Activated CD4-positive, alpha-beta T cell treated with anti-CD3 and anti-CD28 coated beads for 48 hours (primary cell): ENCODE data around the gene PACSIN2.
"Not testable (repeated sequence)": the region's sequence is repeated elsewhere in the genome, so short reads cannot be mapped to it uniquely, and the experiment has no call there.

Experiments used
- DNase-seq: peaks from one replicate; pipeline ENCODE4 v3.0.0-alpha.2; 2020

Gene PACSIN2

GRCh38 chr22:42942351-42942750 is 72.6 kb downstream of the PACSIN2 start:
- DNase-seq: no peak

GRCh38 chr22:42939941-42940653 is 74.9 kb downstream of the PACSIN2 start:
- DNase-seq: no peak

- no peak for DNase-seq
These were observed 75.5 kb downstream of the PACSIN2 start for GRCh38 chr22:42939451-42939881.

DNA sequence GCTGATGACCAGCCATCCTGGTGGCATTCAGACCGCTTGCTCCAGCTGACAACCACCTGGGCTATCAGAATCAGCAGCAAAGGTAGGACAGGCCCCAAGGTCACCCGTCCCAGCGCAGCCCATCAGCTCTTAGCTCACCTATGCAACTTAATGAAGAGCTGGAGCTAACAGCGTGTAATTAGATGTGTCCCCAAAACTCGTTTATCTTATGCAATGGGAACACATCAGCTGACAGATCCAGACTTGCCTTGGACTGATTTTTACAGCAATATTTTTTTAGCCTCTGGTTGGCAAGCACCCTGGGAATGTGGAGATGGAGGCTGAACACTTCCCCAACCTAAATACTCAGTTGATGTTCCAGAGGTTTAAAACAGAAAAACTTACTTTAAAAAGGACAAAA is 76.0 kb downstream of the PACSIN2 start:
- no peak for DNase-seq

- DNase-seq: no peak
These were observed 76.5 kb downstream of the PACSIN2 start for GRCh38 chr22:42938449-42938848.

- DNase-seq: peak; percentile 56
These were observed 77.6 kb downstream of the PACSIN2 start for GRCh38 chr22:42937164-42937843.

- DNase-seq: not testable (repeated sequence)
These were observed 78.3 kb downstream of the PACSIN2 start for GRCh38 chr22:42936680-42937079.

GRCh38 chr22:42934338-42934737 is 80.6 kb downstream of the PACSIN2 start:
- no peak for DNase-seq

DNA sequence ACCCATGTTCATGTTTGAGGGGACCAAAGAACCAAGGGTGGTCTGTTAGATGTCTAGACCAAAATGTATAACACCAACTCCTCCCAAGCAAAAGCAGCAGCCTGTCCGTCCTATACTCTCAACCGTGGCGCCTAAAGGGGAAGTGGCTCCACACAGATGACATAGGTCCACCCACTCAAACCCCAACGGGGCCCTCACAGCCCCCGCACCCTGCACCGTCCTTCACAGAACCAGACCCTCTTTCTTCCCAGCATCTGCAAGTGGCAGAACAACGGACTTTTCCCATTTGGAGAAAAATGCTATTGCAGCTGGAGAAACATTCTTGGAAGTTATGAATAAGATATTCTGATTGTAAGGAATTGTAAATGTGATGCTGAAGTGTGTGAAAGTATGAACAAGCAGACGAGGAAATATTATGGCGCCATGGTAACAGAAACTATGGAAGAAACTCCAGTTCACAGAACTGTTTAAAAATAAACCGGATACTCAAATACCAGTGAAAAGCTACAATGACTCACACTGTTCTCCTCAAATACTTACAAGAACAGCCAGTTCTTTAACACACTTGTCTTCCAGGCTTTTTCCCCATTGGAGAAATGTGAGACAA is 81.4 kb downstream of the PACSIN2 start:
- DNase-seq: peak; percentile 35

DNA sequence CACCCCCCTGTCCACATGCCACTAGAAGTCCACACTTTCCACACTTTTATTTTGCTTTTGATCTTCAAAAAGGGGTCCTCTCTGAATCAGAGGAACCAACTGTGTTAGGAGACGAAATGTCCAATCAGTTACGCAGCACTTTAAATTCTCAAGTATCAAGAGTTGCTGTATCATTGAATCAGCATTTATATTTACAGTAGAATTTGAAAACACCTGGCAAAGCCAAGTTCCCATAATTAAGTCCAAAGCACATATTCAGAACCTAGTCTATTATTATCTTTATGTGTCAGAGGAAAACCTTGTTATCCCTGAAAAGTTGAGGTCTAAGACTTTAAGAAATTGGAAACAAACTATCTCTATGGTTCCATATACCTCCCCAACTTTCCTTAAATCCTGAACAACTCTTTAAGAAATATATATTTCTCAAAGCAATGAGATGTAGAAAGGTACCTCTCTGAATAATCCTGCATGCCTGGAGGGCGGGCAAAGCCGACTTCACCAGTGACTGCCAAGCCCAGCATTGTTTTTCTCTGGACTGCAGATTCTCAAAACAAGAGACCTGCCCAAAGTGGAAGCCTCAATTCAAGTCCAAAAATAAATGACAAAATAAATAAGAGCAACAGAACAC is 82.0 kb downstream of the PACSIN2 start:
- DNase-seq: no peak

DNA sequence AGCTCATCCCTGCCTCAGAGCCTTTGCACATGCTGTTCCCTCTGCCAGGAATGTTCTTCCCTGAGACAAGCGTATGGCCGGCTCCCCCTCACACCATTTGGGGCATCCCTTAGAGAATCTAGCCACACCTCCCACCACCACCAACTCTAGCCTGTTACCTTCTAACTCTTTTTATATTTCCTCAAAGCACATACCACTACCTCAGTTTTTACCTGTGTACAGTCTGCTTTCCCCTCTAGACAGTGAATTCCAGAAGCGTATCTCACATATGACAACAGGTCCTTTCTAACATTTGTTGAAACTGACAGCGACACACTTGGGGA is 82.8 kb downstream of the PACSIN2 start:
- DNase-seq: no peak

DNA sequence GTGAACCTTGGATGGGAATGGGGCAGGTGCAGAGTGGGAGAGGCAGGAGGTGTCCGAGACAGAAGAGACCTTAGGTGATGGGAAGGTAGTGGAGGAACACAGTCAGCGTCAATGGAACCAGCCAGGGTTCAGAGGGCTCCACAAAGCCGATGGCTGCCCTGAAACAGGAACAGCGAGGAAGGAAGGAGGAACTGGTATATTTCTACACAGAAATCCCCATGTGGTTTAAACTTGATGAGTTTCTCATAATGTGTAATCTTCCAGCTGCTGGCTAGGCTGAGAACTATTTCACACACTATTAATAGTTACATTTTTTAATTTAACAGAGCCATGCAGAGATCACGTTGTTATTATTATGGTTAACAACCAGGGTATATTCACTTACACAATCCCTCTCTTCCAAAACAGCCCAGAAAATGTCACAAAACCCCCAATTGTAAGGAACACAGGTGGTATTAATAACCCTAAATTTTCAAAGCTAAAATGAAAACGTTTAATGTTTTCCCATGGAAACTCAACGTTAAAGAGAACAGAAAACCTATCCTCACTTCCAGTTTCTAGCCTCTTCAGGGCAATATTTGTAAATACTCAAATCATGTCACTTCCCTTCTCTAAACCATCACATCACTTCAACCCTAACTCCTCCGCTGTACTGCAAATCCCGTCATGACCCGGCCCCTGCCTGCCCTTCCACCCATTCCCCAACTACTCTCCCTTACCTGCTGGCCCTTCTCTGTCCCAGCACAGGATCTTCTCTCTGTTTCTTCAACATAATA is 83.3 kb downstream of the PACSIN2 start:
- DNase-seq: no peak

DNA sequence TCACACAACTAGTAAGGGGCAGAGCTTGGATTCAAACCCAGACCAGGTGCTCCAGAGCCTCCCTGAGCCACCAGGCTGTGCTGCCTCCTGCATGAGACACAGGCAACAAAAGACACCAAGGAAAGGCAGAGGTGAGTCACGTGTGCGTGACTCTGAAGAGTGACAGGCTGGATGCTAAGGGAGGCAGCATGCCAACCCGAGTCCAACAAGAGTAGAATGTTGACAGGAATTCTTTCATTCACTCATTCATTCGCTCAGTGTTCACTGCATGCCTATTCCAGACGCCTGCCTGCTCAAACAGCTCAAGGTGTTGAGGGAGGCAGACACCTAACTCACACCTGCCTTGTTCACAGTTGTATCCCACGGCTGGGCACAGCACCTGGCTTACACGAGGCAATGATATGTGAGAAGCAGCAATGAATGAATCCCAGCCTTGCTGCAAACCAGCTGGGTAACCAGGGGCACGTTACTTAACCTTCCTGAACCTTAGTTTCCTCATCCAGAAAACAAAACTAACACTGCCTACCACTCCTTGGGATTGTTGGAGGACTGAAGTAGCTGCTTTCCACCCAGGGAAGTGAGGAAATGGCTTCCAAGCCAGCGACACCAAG is 84.0 kb downstream of the PACSIN2 start:
- peak; percentile 21 for DNase-seq

GRCh38 chr22:42929838-42930155 is 85.2 kb downstream of the PACSIN2 start:
- DNase-seq: no peak

DNA sequence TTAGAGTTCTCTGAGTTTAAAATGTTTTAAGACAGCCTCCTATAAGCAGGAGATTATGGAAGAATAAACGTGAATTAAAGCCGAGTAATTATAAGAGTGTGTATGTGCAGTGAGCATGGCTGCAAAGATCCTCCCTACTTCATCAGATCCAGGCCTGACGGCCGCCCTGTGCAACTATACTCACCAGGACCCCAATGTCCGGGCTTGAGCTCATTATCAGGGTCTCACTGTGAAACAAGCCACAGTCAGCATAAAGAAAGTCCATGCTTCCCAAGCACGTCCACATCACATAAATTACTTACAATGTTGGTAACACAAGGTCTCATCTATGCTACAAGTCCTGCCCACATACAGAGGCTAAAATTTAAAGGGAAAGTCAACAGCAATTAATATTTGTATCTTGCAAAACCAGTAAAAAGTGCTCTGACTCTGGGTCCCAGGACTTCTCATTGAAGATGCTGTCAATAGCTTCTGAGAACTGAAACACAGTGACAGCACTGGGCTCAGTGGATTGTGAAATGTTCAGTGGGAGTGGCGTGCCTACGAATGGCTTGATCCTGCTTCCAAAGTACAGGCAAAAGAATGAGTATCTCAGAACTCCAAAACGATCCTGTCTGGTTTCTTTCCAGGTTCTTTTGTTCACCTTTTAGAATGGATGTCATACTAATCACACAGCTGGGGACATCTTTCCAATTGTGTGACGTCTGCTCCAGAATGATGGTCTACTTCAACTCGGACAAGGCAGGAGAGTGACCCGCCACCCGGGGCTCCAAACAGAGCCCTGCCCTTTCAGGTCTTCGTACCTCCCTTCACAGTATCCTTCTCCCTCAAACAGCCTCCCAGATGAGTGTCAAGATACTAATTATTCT is 85.7 kb downstream of the PACSIN2 start:
- no peak for DNase-seq

- no peak for DNase-seq
These were observed 87.0 kb downstream of the PACSIN2 start for GRCh38 chr22:42927966-42928365.

- no peak for DNase-seq
These were observed 88.2 kb downstream of the PACSIN2 start for GRCh38 chr22:42926768-42927167.

DNA sequence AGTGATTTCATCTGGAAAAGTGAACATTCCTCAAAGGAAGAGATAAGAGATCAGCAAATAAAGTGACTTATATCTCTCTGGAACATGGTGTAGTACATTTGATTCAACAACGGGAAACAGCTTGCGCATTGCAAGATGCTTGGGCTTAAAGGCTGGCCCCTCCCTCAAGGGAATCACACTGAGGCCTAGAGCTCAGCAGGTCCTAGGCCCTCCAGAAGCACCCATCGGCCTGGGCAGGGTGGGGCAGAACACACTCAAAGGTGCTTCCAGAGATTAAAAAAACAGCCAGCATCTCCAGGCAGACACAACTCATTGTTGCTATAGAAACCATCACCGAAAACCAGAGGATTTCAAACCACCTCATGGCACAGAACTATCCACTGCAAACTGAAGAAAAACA is 88.8 kb downstream of the PACSIN2 start:
- no peak for DNase-seq

- no peak for DNase-seq
These were observed 89.4 kb downstream of the PACSIN2 start for GRCh38 chr22:42925598-42925997.

DNA sequence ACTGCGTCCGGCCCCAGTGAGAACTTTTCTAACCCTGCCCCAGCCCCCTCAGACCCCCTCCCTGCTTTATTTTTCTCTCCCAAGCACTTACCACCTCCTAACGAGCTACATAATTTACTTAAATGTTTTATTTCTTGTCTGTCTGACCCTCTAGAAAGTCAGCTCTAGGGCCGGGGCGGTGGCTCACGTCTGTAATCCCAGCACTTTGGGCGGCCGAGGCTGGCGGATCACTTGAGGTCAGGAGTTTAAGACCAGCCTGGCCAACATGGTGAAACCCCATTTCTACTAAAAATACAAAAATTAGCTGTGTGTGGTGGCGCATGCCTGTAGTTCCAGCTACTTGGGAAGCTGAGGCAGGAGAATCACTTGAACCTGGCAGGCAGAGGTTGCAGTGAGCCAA is 89.9 kb downstream of the PACSIN2 start:
- not testable (repeated sequence) for DNase-seq

DNA sequence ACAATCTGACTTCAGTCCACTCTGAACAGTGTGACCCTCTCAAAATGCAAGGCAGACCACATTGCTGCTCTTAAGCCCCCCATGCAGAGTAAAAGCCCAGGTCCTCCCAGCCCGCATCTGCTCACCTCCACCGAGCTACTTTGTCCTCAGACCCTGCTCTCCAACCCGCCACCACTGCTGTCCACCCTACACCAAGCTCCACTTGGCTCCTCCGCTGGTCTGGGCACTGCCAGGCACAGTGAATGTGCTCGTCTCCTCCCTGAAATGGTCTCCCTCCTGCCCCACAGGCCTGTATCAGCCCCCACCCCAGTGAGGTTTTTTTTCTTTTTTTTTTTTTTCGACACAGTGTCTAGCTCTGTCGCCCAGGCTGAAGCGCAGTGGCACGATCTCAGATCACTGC is 90.5 kb downstream of the PACSIN2 start:
- DNase-seq: no peak
